AG09309 (cell line): Measurements from ENCODE around the gene HPS3.

Experiments used
- DNase-seq: peaks from one replicate; pipeline ENCODE4 v3.0.0-alpha.2; 2010; ENCODE audit warnings: low read depth
- H3K4me3 ChIP-seq: 2 replicates; pipeline ENCODE4 v1.5.1; 2011; ENCODE audit warnings: mild to moderate bottlenecking, low read depth, low read length, moderate library complexity; ENCODE audit not compliant: control insufficient read depth
- CTCF ChIP-seq: IDR thresholded peaks from 2 replicates; pipeline ENCODE4 v1.5.1; 2011; ENCODE audit warnings: mild to moderate bottlenecking, low read depth, low read length, inconsistent platforms; ENCODE audit not compliant: insufficient read depth, control insufficient read depth; ENCODE audit errors: missing control alignments

The HPS3 gene

DNA sequence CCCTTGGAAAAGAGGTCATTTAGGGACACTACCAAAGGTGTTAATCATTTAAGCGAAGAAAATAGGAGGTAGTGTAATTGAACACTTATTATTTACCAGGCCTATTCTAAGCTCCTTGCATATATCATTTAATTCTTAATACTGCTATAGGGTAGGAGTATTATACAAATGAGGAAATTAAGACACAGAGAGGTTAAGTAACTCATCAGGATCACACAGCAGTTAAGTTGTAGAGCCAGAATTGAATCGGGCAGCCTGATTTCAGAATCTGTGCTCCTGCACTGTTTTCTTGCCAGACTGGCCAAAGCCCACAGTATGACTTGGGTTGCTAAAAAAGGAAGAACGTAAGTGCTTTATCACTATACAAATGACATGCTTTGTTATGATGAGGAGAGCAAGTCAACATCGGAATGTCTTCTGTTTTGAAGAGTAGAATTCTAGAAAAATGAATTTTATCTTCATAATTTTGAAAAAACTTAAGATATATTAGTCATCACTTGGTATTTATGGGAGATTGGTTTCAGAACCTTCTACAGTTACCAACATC is 31.4 kb downstream of the HPS3 start:
- no peak for DNase-seq
- no peak for TF ChIP-seq CTCF
- H3K4me3 ChIP-seq: no peak overlapping the region

- DNase-seq: no peak
- TF ChIP-seq CTCF: no peak
- no peak overlapping the region for H3K4me3 ChIP-seq
Measured at GRCh38 chr3:149162007-149162406, 32.6 kb downstream of the HPS3 start.

- H3K4me3 ChIP-seq: no peak overlapping the region
- DNase-seq: no peak
- TF ChIP-seq CTCF: no peak
Measured at GRCh38 chr3:149163066-149163465, 33.6 kb downstream of the HPS3 start.

- no peak for TF ChIP-seq CTCF
- no peak overlapping the region for H3K4me3 ChIP-seq
- DNase-seq: no peak
Measured at GRCh38 chr3:149167898-149168297, 38.5 kb downstream of the HPS3 start.

DNA sequence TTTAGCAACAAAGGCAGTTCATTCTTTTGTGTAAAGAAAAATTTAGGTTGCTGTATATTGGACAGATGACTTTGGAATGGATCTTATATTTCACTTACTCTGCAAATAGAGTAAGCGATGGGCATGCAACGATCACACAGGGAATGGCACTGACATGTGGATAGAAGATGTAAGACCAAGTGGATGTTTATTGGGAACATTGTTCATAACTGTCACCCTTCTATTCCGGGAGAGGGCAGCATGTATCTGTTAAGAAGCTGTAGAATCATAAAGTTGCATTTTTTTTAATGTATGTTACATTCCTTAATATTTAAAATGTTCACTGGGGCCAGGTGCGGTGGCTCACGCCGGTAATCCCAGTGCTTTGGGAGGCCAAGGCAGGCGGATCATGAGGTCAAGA is 41.2 kb downstream of the HPS3 start:
- no peak for TF ChIP-seq CTCF
- no peak overlapping the region for H3K4me3 ChIP-seq
- DNase-seq: no peak

- no peak for TF ChIP-seq CTCF
- H3K4me3 ChIP-seq: no peak overlapping the region
- no peak for DNase-seq
Measured at GRCh38 chr3:149174901-149175300, 45.5 kb downstream of the HPS3 start.

DNA sequence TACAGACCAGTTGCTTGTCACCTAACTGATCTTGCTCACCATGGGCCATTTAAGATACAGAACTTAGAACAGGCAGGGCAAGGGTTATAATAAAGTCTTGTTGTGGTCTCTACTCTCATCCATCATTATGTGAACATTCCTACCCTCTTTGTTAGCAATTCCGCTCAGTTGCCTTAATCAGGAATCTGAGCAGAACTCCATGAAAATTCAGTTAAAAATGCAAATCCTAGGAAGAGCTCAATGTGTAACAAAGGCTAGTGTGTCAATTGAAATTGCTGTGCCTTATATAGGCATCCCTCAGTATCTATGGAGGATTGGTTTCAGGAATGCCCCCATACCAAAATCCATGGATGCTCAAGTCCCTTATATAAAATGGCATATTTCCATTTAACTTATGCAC is 47.7 kb downstream of the HPS3 start:
- TF ChIP-seq CTCF: no peak
- DNase-seq: no peak
- no peak overlapping the region for H3K4me3 ChIP-seq
